Endothelial cell of umbilical vein (primary cell): ENCODE results near the gene ZBED5. TPM values are rescaled to one million over a fixed set of nuclear protein-coding genes. Genes with fewer than 3 reads are reported as not detected.
A peak's percentile ranks its signal among the peaks of the same experiment; 100 is the strongest.

Source experiments
- BruUV-seq: library from RNA; stranded (reverse); fragments of 400-500 nt; replicated peaks from 2 replicates; lab custom pipeline; 2021; lab: Mats Ljungman, UMichigan
- CTCF ChIA-PET: fragments of 300-600, 350-600 bp; sonication (Branson Sonifier 250); formaldehyde crosslinking; loops from one replicate; lab custom pipeline; 2021; ENCODE audit warnings: antibody characterized with exemption, inconsistent platforms; lab: Charles Lee
- POLR2A ChIA-PET: fragments of 300-600, 350-600 bp; sonication (Branson Sonifier 250); formaldehyde crosslinking; loops from one replicate; lab custom pipeline; 2021; ENCODE audit warnings: antibody characterized with exemption, inconsistent platforms; lab: Charles Lee
- DNase-seq: peaks from one replicate; pipeline ENCODE4 v3.0.0-alpha.2; 2011; ENCODE audit warnings: low read depth, low spot score
- FAIRE-seq: peaks from 2 replicates; lab custom pipeline; 2011; peaks lifted over from hg19 to GRCh38; lab: Jason Lieb, UNC
- H2AFZ ChIP-seq: 2 replicates; pipeline ENCODE4 v1.6.0; 2012; ENCODE audit warnings: low read depth, low read length, control low read depth, inconsistent platforms
- H3K27ac ChIP-seq: 2 replicates; pipeline ENCODE4 v1.5.1; 2011; ENCODE audit warnings: low read depth, mild to moderate bottlenecking, control low read depth, low read length, moderate library complexity; ENCODE audit not compliant: insufficient read depth
- H3K27me3 ChIP-seq, 2 experiments: 2 replicates each; pipeline versions ENCODE4 v1.6.0 to v1.6.1; 2011; ENCODE audit warnings: low read length in 2 of 2, mixed read lengths in 1 of 2; ENCODE audit not compliant: control insufficient read depth in 2 of 2, insufficient read depth in 2 of 2
- H3K36me3 ChIP-seq, 2 experiments: 2 replicates in 1 of 2; 3 replicates in 1 of 2; pipeline ENCODE4 v1.5.1; 2011; ENCODE audit warnings: low read length in 2 of 2, mild to moderate bottlenecking in 1 of 2, moderate library complexity in 1 of 2; ENCODE audit not compliant: control insufficient read depth in 2 of 2, insufficient read depth in 2 of 2; ENCODE audit errors: extremely low read depth in 1 of 2
- H3K4me1 ChIP-seq: 3 replicates; pipeline ENCODE4 v1.5.1; 2011; ENCODE audit warnings: mild to moderate bottlenecking, low read length; ENCODE audit not compliant: control insufficient read depth, insufficient read depth; ENCODE audit errors: extremely low read depth
- H3K4me2 ChIP-seq: 2 replicates; pipeline ENCODE4 v1.6.1; 2011; ENCODE audit warnings: low read length, control low read depth, mixed read lengths; ENCODE audit not compliant: insufficient read depth
- H3K4me3 ChIP-seq, 3 experiments: fragments of 200-600 bp in 1 of 3; sonication (generic), shearing (Covaris generic) in 1 of 3; replicated peaks in 1 of 3; 2 replicates each; pipeline ENCODE4 v1.5.1; 2011 to 2016; ENCODE audit warnings: control low read depth in 3 of 3, low read length in 3 of 3, mild to moderate bottlenecking in 2 of 3, inconsistent platforms in 1 of 3, low read depth in 1 of 3, moderate library complexity in 1 of 3; ENCODE audit not compliant: insufficient read depth in 1 of 3
- H3K79me2 ChIP-seq: 2 replicates; pipeline ENCODE4 v1.6.0; 2012; ENCODE audit warnings: low read length, inconsistent platforms; ENCODE audit not compliant: control insufficient read depth, insufficient read depth
- H3K9ac ChIP-seq: replicated peaks from 2 replicates; pipeline ENCODE3; 2011; ENCODE audit warnings: low read length, control low read depth; ENCODE audit not compliant: insufficient read depth; ENCODE audit errors: extremely low read depth
- H3K9me1 ChIP-seq: replicated peaks from 3 replicates; pipeline ENCODE4 v1.6.0; 2011; ENCODE audit warnings: mild to moderate bottlenecking, low read length; ENCODE audit not compliant: control insufficient read depth, insufficient read depth; ENCODE audit errors: extremely low read depth
- H3K9me3 ChIP-seq: replicated peaks from 2 replicates; pipeline ENCODE4 v1.5.1; 2012; ENCODE audit warnings: low read length, inconsistent platforms; ENCODE audit not compliant: control insufficient read depth, insufficient read depth
- H4K20me1 ChIP-seq: replicated peaks from 2 replicates; pipeline ENCODE3; 2011; ENCODE audit warnings: mild to moderate bottlenecking, low read length; ENCODE audit not compliant: control insufficient read depth, insufficient read depth; ENCODE audit errors: extremely low read depth
- CTCF ChIP-seq, 2 donors: IDR thresholded peaks; 1 replicate in 1 of 2; 2 replicates in 1 of 2; pipeline ENCODE4 v1.5.1; 2011; ENCODE audit warnings: low read length in 2 of 2, mild to moderate bottlenecking in 2 of 2, moderate library complexity in 2 of 2, control low read depth in 1 of 2, inconsistent platforms in 1 of 2, low read depth in 1 of 2; ENCODE audit not compliant: insufficient read depth in 1 of 2; ENCODE audit errors: extremely low read depth in 1 of 2
- EZH2 ChIP-seq: IDR thresholded peaks from 2 replicates; pipeline ENCODE4 v1.6.1; 2012; ENCODE audit warnings: borderline replicate concordance, low read depth, mild to moderate bottlenecking, moderate library complexity, low read length, inconsistent platforms; ENCODE audit not compliant: severe bottlenecking
- FOS ChIP-seq: IDR thresholded peaks from 2 replicates; pipeline ENCODE4 v1.6.1; 2011; ENCODE audit warnings: mild to moderate bottlenecking, low read length, moderate library complexity, borderline replicate concordance; ENCODE audit not compliant: insufficient read depth
- GATA2 ChIP-seq: IDR thresholded peaks from 2 replicates; pipeline ENCODE4 v1.7.0; 2011; ENCODE audit warnings: low read depth, mild to moderate bottlenecking, moderate library complexity, mixed read lengths, low read length; ENCODE audit not compliant: insufficient read length, insufficient read depth
- JUN ChIP-seq: IDR thresholded peaks from 2 replicates; pipeline ENCODE4 v1.6.1; 2011; ENCODE audit warnings: borderline replicate concordance, low read depth; ENCODE audit not compliant: insufficient read length, insufficient read depth
- MYC ChIP-seq: IDR thresholded peaks from one replicate; pipeline ENCODE4 v1.6.1; 2011; ENCODE audit warnings: mild to moderate bottlenecking, low read depth, low read length
- POLR2A ChIP-seq: IDR thresholded peaks from 2 replicates; pipeline ENCODE4 v1.6.1; 2012; ENCODE audit warnings: low read depth, mild to moderate bottlenecking, control low read depth, low read length
- POLR2AphosphoS5 ChIP-seq: IDR thresholded peaks from 2 replicates; pipeline ENCODE4 v1.6.1; 2012; ENCODE audit warnings: low read depth, mild to moderate bottlenecking, control low read depth, low read length, moderate library complexity; ENCODE audit not compliant: insufficient read depth
- dilution Hi-C: fragments of 300-500 bp; cut with MboI; formaldehyde crosslinking; loops from one replicate; pipeline ENCODE4 v1.15.0; 2019; ENCODE audit warnings: low sequenced_read_pairs; ENCODE audit not compliant: extremely low pct_ligation_motif_present
- intact Hi-C: fragments of 100-400 bp; cut with micrococcal nuclease; formaldehyde crosslinking; loops from one replicate; pipeline ENCODE4 v1.10.0; 2022
- polyA plus RNA-seq, 4 experiments: library from polyadenylated mRNA; depleted of rRNA in 3 of 4; stranded (reverse) in 3 of 4; unstranded in 1 of 4; fragments of >200 nt; gene quantifications; 2 replicates each; pipeline versions ENCODE4 v1.2.1 to v1.2.3, GENCODE V29; 2011 to 2012; ENCODE audit warnings: missing spikeins in 1 of 4
- total RNA-seq: library from RNA; stranded (reverse); gene quantifications from 2 replicates; pipeline ENCODE4 v1.2.3, GENCODE V29; 2021
- TF ChIP-seq, protein P1 (sequence below): IDR thresholded peaks from 2 replicates; pipeline ENCODE4 v1.6.1; 2011; ENCODE audit not compliant: insufficient read depth, insufficient read length

ZBED5 gene
- total and polyA plus RNA-seq, 2 donors (not counting 3 experiments of a cell fraction or from before 2014, with no cell fraction given), result 41.2 to 59.4 TPM

GRCh38 chr11:10807493-10808234 lies 50.2 kb downstream of the ZBED5 start:
- peaks cover 31 to 40% of the 10 kb centered on the region in 2 experiments for H3K36me3 ChIP-seq
- H3K9me3 ChIP-seq, result no peaks in the 10 kb centered on the region
- peaks cover 21% of the 10 kb centered on the region for H4K20me1 ChIP-seq
- FAIRE-seq (no peak), DNase-seq (peak; percentile 63)
- TF ChIP-seq POLR2AphosphoS5, result peak; percentile 12
- peak; percentile 36 for TF ChIP-seq POLR2A
- TF ChIP-seq MYC, result no peak
- TF ChIP-seq EZH2, result no peak
- peaks cover 58% of the 10 kb centered on the region for H3K79me2 ChIP-seq
- dilution Hi-C loops (no loop called here), intact Hi-C loops (loop anchor here (1.0 to 5.0 kb wide), 4 partner anchors 93 to 1170 kb away; no protein-coding TSS in a partner anchor)
- peak overlapping the region; percentile 81 for H3K4me2 ChIP-seq
- H2AFZ ChIP-seq, result no peak overlapping the region
- H3K9me1 ChIP-seq, result no peaks in the 10 kb centered on the region
- CTCF ChIA-PET, result interaction anchor here (0.5 to 2.3 kb wide), 6 partner anchors 9 to 71 kb away, joined by 3 to 18 read pairs (median 4); partner anchors contain the start of gene ZBED5
- POLR2A ChIA-PET, result interaction anchor here (0.6 to 3.5 kb wide), 8 partner anchors 8 to 213 kb away, joined by 8 to 90 read pairs (median 26); partner anchors contain the start of gene ZBED5
- BruUV-seq, result no TSS peak
- peak overlapping the region; percentile 88 to 97 (median 97) for H3K4me3 ChIP-seq
- H3K4me1 ChIP-seq, result peaks cover 47% of the 10 kb centered on the region
- H3K27ac ChIP-seq, result peak overlapping the region; percentile 97
- no peaks in the 10 kb centered on the region for H3K27me3 ChIP-seq
- peak overlapping the region; percentile 100 for H3K9ac ChIP-seq

GRCh38 chr11:10806206-10806605 lies 51.6 kb downstream of the ZBED5 start:
- Histone ChIP-seq H3K4me1 (peaks cover 47% of the 10 kb centered on the region), H3K4me3 (peak overlapping the region in 1 of 3 experiments; percentile 97), H3K27ac (no peak overlapping the region), H3K36me3 (peaks cover 42 to 54% of the 10 kb centered on the region in 2 experiments), H2AFZ (no peak overlapping the region), H3K79me2 (peaks cover 65% of the 10 kb centered on the region), H4K20me1 (peaks cover 27% of the 10 kb centered on the region), H3K27me3 (no peaks in the 10 kb centered on the region), H3K9me1 (no peaks in the 10 kb centered on the region), H3K9ac (peak overlapping the region; percentile 100), H3K9me3 (no peaks in the 10 kb centered on the region), H3K4me2 (peak overlapping the region; percentile 81)
- no peak for FAIRE-seq
- ChIA-PET POLR2A (interaction anchor here (1.3 kb wide), 1 partner anchor 10 kb away, joined by 3 read pairs; no protein-coding TSS in a partner anchor), CTCF (interaction anchor here (1.0 to 1.4 kb wide), 2 partner anchors 14 to 52 kb away, joined by 3 read pairs; partner anchors contain the start of gene ZBED5)
- no TSS peak for BruUV-seq
- no peak for DNase-seq
- dilution Hi-C loops, result no loop called here
- intact Hi-C loops, result loop anchor here (5.0 kb wide), 1 partner anchor 1171 kb away; no protein-coding TSS in a partner anchor
- TF ChIP-seq EZH2 (no peak), CTCF (IDR thresholded peaks at IDR 0.05; ENCODE audit: extremely low read depth in 1 of 2, insufficient read depth in 1 of 2, low read depth in 1 of 2, low read length in 2 of 2) (no peak), FOS (no peak), POLR2A (no peak), MYC (no peak), JUN (no peak), POLR2AphosphoS5 (no peak), GATA2 (no peak)
- TF ChIP-seq, protein P1, sequence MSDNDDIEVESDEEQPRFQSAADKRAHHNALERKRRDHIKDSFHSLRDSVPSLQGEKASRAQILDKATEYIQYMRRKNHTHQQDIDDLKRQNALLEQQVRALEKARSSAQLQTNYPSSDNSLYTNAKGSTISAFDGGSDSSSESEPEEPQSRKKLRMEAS, result no peak
